Endometrium (tissue), 2 donors: ENCODE measurements around the gene SETD5.

Experiments
- FAIRE-seq: peaks from 2 replicates; lab custom pipeline; 2012; peaks lifted over from hg19 to GRCh38; lab: Jason Lieb, UNC
- donor health status: control.
- donor health status: control.

Gene SETD5

GRCh38 chr3:9388142-9388541 lies 9.3 kb upstream of the SETD5 start:
- no peak for FAIRE-seq

- FAIRE-seq: no peak
These were observed 8.7 kb upstream of the SETD5 start for GRCh38 chr3:9388562-9389272.

GRCh38 chr3:9390265-9390888 lies 7.0 kb upstream of the SETD5 start:
- no peak for FAIRE-seq

- FAIRE-seq: no peak
These were observed 5.4 kb upstream of the SETD5 start for GRCh38 chr3:9392041-9392440.

GRCh38 chr3:9395570-9396300 lies 1.7 kb upstream of the SETD5 start:
- FAIRE-seq: no peak

GRCh38 chr3:9396301-9396631 lies 1.1 kb upstream of the SETD5 start:
- peak; percentile 31 for FAIRE-seq

- peak; percentile 93 for FAIRE-seq
These were observed 633 bp upstream of the SETD5 start for GRCh38 chr3:9396632-9397331.

GRCh38 chr3:9397906-9398699 lies 688 bp downstream of the SETD5 start:
- FAIRE-seq: no peak

GRCh38 chr3:9398700-9399336 lies 1.4 kb downstream of the SETD5 start:
- no peak for FAIRE-seq

GRCh38 chr3:9399337-9399703 lies 1.9 kb downstream of the SETD5 start:
- no peak for FAIRE-seq

GRCh38 chr3:9399746-9400145 lies 2.3 kb downstream of the SETD5 start:
- no peak for FAIRE-seq

GRCh38 chr3:9400616-9401015 lies 3.2 kb downstream of the SETD5 start:
- FAIRE-seq: no peak

GRCh38 chr3:9401986-9402385 lies 4.6 kb downstream of the SETD5 start:
- FAIRE-seq: no peak

GRCh38 chr3:9402410-9403228 lies 5.2 kb downstream of the SETD5 start:
- no peak for FAIRE-seq

- no peak for FAIRE-seq
These were observed 6.0 kb downstream of the SETD5 start for GRCh38 chr3:9403463-9403862.

- no peak for FAIRE-seq
These were observed 7.3 kb downstream of the SETD5 start for GRCh38 chr3:9404680-9405079.

GRCh38 chr3:9405756-9406155 lies 8.3 kb downstream of the SETD5 start:
- FAIRE-seq: no peak

- no peak for FAIRE-seq
These were observed 9.6 kb downstream of the SETD5 start for GRCh38 chr3:9406856-9407626.

GRCh38 chr3:9408061-9408460 lies 10.6 kb downstream of the SETD5 start:
- no peak for FAIRE-seq

- FAIRE-seq: peak; percentile 92
These were observed 11.1 kb downstream of the SETD5 start for GRCh38 chr3:9408546-9408945.
